ENCODE results near the gene PTPN1. TPM values are rescaled to one million over a fixed set of nuclear protein-coding genes. Genes with fewer than 3 reads are reported as not detected.

The PTPN1 gene
- total RNA-seq, 1 donor from 2014 or later: 78.2 TPM

DNA sequence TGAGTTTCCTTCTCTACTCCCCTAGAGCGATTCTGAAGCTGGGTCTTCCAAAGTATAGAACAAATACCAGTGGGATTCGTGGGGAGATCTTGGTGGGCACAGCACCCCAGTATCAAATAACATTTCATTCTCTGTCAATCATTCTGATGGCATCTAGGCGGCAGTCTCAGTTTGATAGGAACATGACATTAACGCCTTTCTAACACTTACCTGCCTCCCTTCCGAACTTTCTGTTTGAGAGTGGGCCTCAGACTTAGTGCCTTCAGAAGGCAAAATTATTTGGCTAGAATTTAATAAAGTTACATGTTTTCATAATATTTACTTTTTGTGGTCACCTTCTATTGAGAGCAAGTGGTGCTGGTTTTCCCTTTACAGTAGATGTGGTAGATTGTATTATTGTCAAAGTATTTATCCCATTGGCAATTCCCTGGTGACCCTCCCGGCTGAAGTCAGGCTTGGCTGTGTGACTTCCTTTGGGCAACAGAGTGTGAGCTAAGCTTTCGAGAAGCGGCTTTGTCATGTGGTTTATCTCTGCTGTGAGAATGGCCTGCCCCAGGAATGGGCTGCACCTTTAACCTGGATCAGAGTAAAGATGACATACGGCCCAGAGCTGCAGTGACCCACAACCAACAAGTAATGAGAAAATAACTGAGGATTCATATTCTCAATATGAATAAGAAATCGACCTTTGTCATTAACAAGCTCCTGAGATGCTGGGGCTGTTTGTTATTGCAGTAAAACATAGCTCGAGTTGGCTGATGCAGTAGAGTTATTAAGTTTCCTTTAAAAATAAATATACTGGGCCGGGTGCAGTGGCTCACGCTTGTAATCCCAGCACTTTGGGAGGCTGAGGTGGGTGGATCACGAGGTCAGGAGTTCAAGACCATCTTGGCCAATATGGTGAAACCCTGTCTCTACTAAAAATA lies 45.2 kb upstream of the PTPN1 start:
- ATAC-seq (no peak), DNase-seq (no peak)
- no peaks in the 10 kb centered on the region for H3K36me3 ChIP-seq
- no peaks in the 10 kb centered on the region for H3K9me3 ChIP-seq
- no peaks in the 10 kb centered on the region for H3K27me3 ChIP-seq (ENCODE audit: low read depth)
- TF ChIP-seq, protein P1, sequence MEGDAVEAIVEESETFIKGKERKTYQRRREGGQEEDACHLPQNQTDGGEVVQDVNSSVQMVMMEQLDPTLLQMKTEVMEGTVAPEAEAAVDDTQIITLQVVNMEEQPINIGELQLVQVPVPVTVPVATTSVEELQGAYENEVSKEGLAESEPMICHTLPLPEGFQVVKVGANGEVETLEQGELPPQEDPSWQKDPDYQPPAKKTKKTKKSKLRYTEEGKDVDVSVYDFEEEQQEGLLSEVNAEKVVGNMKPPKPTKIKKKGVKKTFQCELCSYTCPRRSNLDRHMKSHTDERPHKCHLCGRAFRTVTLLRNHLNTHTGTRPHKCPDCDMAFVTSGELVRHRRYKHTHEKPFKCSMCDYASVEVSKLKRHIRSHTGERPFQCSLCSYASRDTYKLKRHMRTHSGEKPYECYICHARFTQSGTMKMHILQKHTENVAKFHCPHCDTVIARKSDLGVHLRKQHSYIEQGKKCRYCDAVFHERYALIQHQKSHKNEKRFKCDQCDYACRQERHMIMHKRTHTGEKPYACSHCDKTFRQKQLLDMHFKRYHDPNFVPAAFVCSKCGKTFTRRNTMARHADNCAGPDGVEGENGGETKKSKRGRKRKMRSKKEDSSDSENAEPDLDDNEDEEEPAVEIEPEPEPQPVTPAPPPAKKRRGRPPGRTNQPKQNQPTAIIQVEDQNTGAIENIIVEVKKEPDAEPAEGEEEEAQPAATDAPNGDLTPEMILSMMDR (IDR thresholded peaks at IDR 0.05): no peak
- H3K27ac ChIP-seq: no peak overlapping the region
- peaks cover 20% of the 10 kb centered on the region for H3K4me1 ChIP-seq
- H3K4me3 ChIP-seq: no peak overlapping the region
- intact Hi-C loops (cut with DNase I): loop anchor here (5.0 kb wide), 1 partner anchor 278 kb away; no protein-coding TSS in a partner anchor

DNA sequence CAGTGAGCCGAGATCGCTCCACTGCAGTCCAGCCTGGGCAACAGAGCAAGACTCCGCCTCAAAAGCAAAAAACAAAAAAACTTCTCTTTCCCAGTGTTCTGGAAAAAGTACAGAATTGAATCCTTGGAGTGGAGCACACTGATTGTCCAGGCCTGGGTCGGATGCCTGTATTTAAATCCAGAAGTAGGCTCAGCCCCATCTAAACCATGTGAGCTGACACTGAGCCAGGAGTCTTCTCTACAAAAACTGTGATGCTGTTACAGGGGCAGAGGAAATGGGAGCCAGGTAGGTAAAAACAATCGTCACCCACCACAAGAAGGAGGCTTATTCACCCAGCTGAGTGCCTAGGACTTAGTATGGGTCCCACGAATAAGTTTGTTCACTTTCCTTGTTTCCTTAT lies 43.0 kb upstream of the PTPN1 start:
- peaks cover 28% of the 10 kb centered on the region for H3K4me1 ChIP-seq
- TF ChIP-seq, protein P1 (IDR thresholded peaks at IDR 0.05): no peak
- H3K9me3 ChIP-seq: no peaks in the 10 kb centered on the region
- intact Hi-C loops (cut with DNase I): no loop called here
- H3K27me3 ChIP-seq (ENCODE audit: low read depth): no peaks in the 10 kb centered on the region
- no peak overlapping the region for H3K4me3 ChIP-seq
- DNase-seq: no peak
- H3K36me3 ChIP-seq: no peaks in the 10 kb centered on the region
- no peak for ATAC-seq
- H3K27ac ChIP-seq: no peak overlapping the region

DNA sequence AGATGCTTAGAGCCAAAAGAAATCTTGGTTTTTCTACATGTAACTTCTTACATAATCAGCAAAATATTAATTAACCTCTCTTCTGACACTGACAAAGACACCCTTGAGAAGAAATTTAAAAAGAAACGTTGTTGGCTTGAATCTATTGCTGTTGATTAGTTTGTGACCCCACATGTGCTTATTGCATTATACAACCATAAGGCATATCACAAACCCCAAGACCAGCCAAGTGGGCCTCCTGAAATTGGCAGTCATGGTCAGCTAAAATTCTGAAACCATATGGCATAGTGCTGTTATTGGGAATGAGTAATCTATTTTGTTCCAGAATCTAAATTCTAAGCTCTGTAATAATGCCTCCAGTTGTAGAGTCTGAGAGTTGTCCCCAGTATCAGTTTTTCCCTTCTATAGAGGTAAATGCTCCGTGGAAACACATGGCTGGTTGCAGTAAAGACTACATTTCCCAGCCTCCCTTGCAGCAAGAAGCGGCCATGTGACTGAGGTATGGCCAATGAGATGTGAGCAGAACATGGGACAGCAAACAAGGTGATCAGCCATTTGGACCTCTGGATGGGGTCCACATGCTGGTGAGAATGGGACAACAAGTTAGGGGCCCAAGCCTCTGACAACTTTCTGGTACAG lies 42.3 kb upstream of the PTPN1 start:
- Histone ChIP-seq H3K9me3 (no peaks in the 10 kb centered on the region), H3K36me3 (no peaks in the 10 kb centered on the region), H3K27ac (no peak overlapping the region), H3K4me3 (no peak overlapping the region), H3K4me1 (peaks cover 33% of the 10 kb centered on the region), H3K27me3 (ENCODE audit: low read depth) (no peaks in the 10 kb centered on the region)
- TF ChIP-seq, protein P1 (IDR thresholded peaks at IDR 0.05): no peak
- intact Hi-C loops (cut with DNase I): no loop called here
- DNase-seq (peak; percentile 52), ATAC-seq (peak in 1 of 2 donors; percentile 37)

DNA sequence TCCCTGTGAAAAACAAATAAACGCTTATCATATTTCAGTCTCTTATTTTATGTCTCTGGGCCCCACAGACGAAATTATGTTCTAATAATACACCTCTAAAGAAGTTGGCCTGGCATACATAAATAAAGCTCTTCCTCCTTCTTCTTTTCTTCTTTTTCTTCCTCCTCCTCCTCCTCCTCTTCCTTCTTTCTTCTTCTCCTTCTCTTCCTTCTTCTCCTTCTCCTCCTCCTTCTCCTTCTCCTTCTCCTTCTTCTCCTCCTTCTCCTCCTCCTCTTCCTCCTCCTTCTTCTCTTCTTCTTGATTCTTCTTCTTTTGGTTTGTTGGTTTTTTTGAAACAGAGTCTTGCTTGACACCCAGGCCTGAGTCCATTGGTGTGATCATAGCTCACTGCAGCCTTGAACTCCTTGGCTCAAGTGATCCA lies 41.8 kb upstream of the PTPN1 start:
- no peaks in the 10 kb centered on the region for H3K9me3 ChIP-seq
- no peaks in the 10 kb centered on the region for H3K27me3 ChIP-seq (ENCODE audit: low read depth)
- TF ChIP-seq, protein P1 (IDR thresholded peaks at IDR 0.05): no peak
- intact Hi-C loops (cut with DNase I): no loop called here
- DNase-seq (no peak), ATAC-seq (no peak)
- H3K4me3 ChIP-seq: no peak overlapping the region
- H3K27ac ChIP-seq: no peak overlapping the region
- peaks cover 38% of the 10 kb centered on the region for H3K4me1 ChIP-seq
- H3K36me3 ChIP-seq: no peaks in the 10 kb centered on the region

DNA sequence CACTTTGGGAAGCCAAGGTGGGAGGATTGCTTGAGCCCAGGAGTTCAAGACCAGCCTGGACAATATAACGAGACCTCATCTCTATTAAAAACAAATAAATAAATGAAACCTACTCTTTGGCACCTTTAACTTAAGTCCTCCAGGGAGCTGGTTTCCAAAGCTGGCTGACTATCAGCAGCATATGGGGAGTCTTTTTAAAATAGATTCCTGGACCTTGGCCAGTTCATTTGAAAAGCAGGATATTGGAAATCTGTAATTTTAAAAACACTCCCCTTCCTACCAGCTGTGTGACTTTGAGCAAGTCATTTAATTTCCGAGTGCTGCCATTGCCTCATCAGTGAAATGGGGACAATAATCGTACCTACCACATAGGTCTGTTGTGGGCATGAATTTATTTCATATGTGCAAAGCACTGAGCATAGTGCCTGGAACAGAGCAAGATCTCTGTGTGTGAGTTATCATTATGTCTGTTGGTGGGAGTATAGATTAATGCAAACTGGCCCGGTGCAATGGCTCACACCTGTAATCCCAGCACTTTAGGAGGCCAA lies 40.9 kb upstream of the PTPN1 start:
- no peaks in the 10 kb centered on the region for H3K36me3 ChIP-seq
- intact Hi-C loops (cut with DNase I): no loop called here
- no peak overlapping the region for H3K4me3 ChIP-seq
- no peaks in the 10 kb centered on the region for H3K27me3 ChIP-seq (ENCODE audit: low read depth)
- H3K27ac ChIP-seq: no peak overlapping the region
- no peaks in the 10 kb centered on the region for H3K9me3 ChIP-seq
- no peak for ATAC-seq
- peaks cover 43% of the 10 kb centered on the region for H3K4me1 ChIP-seq
- TF ChIP-seq, protein P1 (IDR thresholded peaks at IDR 0.05): no peak
- DNase-seq: no peak
